HG03565 (cell line): Measurements from ENCODE around the gene VCPKMT.
A peak's percentile ranks its signal among the peaks of the same experiment; 100 is the strongest.
"Not testable (repeated sequence)": the region's sequence is repeated elsewhere in the genome, so short reads cannot be mapped to it uniquely, and the experiment has no call there.

Source experiments
- ATAC-seq: cut with Tn5 transposase; IDR thresholded peaks from one replicate; pipeline ENCODE4 v1.9.1; 2021; ENCODE audit warnings: mild to moderate bottlenecking, moderate library complexity; ENCODE audit not compliant: unreplicated experiment

VCPKMT gene

DNA sequence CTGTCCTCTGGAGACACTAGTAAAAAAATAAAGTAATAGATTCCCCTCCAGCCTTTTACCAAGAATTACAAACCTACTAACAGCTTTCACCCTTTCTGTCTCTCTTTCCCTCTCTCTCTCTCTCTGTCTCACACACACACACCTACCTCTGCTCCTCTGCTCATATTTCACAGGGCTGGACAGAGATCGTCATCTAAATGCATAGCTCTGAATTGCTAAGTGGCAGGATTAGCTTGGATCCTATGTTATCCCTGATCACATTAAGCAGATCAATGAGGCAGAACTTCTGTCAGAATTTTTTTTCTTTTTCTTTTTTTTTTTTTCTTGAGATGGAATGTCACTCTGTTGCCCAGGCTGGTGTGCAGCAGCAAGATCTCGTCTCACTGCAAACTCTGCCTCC, 22.9 kb downstream of the VCPKMT start:
- no peak for ATAC-seq

GRCh38 chr14:50092006-50092555, 24.3 kb downstream of the VCPKMT start:
- ATAC-seq, result no peak

GRCh38 chr14:50091240-50091913, 25.0 kb downstream of the VCPKMT start:
- no peak for ATAC-seq

DNA sequence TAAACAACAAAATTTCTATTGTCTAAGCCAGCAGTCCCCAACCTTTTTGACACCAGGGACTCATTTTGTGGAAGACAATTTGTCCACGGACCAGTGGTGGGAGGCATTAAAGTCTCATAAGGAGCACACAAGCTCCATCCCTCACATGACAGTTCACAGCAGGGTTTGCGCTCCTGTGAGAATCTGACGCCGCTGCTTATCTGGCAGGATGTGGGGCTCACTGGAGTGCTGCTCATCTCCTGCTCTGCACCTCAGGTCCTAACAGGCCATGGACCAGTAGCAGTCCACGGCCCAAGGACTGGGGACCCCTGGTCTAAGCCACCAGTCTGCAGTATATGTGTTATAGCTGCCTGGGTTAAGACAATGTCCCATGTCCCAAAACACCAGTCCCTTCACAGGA, 27.2 kb downstream of the VCPKMT start:
- no peak for ATAC-seq

GRCh38 chr14:50088731-50089130, 27.6 kb downstream of the VCPKMT start:
- no peak for ATAC-seq

DNA sequence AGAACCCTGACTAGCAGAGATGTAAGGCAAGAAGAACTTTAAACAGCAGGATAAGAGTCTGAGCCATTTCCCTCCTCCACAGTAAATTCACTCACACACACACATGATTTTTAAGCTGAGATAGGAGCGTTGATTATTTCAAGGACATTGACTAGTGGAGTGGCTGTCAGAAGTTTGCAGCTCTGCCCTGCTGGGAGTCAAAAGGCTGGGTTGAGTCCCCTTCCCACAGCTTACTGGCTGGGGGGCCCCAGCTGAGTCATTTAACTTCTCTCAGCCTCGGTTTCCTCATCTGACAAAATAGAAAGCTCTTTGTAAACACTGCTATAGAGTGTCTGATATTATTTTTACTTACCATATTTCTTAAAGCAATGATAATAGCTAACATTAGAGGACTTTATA, 28.3 kb downstream of the VCPKMT start:
- ATAC-seq, result no peak

DNA sequence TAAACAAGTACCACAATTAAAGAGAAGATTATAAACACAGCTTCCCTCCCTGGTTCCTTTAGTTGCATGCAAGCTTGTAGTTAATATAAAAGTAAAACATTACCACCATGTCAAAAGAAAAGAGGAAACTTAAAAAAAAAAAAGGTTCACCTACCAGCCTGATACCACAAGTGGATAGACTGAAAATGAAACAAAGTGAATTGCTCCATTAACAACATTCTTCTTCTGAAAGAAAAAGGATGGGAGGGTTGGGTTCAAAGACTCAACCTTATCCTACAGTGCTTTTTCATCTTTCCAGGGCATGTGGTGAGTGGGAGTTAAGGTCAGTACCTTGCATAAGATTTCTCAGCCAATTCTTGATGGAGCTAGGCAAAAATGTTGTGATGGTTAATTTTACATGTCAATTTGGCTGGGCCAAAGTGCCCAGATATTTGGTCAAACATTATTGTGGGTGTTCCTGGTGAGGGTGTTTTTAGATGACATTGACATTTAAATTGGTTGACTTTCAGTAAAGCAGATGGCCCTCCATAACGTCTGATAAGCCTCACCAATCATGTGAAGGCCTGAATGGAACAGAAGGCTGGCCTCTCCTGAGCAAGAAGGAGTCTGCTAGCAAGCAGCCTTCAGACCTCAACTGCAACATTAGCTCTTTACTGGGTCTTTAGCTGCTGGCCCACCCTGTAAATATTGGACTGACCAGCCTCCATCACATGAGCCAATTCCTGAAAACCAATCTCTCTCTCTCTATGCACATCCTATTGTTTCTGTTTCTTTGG, 28.8 kb downstream of the VCPKMT start:
- ATAC-seq, result no peak

- no peak for ATAC-seq
Observed at GRCh38 chr14:50086321-50086711, 30.1 kb downstream of the VCPKMT start.

DNA sequence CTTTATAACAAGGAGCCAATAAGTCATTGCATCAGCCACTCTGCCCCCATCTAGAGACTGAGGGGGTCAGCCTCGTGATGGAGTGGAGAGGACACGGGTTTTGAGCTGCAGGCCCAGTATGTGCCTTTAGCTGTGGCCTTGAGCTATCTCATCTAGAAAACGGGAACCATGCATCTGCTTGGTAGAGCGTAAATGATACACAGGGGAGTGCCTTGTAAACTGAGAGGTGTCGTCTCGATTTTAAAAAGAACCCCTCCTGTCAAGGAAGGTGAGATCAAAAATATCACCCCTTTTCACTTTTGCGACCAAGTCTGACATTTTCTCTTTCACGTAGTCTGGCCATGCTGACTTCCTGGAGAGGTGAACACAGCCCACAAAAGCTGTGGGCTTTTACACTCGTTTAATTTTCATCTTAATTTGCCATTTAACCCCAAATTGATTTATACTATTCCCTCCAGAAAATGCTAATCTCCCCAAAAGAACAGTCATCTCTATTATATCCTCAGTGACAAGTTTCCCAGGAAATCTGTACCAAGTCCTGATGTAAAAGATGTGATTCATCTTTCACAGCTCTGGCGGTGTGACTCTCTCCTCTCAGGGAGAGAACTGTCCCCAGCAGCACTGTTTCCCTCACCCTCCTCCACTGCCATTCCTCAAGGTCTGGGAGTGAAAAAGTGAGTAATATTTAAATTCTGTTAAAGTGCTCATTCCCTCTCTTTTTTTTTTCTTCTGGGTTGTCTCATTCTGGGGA, 30.6 kb downstream of the VCPKMT start:
- peak; percentile 44 for ATAC-seq

DNA sequence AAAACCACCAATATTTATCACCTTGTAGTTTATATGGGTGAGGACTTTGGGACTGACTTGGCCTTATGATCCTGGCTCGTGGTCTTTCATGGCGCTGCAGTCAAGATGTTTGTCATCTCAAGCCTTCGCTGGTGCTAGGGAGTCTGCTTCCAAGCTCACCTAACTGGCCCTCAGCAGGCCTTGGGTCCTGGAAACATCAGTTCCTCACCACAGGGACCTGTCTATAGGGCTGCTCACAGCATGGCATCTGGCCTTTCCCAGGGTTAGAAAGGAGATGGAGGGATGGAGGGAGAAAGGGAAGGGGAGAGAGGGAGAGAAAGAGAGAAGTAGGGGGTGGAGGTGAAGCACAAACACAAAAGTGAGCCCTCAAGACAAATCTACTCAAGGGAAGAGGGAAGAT, 31.7 kb downstream of the VCPKMT start:
- no peak for ATAC-seq

- peak; percentile 20 for ATAC-seq
Observed at GRCh38 chr14:50083467-50084337, 32.7 kb downstream of the VCPKMT start.

- peak; percentile 63 for ATAC-seq
Observed at GRCh38 chr14:50082784-50083466, 33.4 kb downstream of the VCPKMT start.

DNA sequence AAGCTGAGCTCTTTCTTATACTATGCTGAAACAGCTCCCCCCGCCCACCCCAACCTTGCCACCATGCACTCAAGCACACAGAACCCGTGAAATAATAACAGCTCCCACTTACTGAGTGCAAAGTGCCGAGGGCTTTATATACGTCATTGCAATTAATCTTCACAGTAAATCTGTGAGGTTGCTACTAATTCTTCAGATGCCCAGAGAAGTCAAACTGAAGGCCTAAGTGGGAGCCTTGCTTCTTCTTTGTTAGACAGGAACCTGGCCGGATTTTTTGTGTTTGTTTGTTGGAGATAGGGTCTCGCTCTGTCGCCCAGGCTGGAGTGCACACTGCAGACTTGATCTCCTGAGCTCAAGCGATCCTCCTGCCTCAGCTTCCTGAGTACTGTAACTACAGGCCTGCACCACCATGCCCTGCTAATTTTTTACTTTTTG, 34.0 kb downstream of the VCPKMT start:
- no peak for ATAC-seq

- ATAC-seq, result not testable (repeated sequence)
Observed at GRCh38 chr14:50079103-50079502, 37.3 kb downstream of the VCPKMT start.

DNA sequence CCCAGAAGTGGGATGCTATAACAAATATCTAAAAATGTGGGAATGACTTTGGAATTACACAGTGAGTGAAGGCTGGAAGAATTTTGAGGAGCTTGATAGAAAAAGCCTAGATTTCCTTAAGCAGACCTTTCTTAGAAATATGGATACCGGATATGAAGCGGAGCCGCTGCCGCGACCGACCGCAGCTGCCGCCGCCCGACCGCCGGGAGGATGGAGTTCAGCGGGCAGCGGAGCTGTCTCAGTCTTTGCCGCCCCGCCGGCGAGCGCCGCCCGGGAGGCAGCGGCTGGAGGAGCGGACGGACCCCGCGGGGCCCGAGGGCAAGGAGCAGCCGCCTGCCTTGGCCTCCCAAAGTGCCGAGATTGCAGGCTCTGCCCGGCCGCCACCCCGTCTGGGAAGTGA, 42.7 kb downstream of the VCPKMT start:
- not testable (repeated sequence) for ATAC-seq

- ATAC-seq, result no peak
Observed at GRCh38 chr14:50072395-50072794, 44.0 kb downstream of the VCPKMT start.

- ATAC-seq, result no peak
Observed at GRCh38 chr14:50070840-50071548, 45.4 kb downstream of the VCPKMT start.

DNA sequence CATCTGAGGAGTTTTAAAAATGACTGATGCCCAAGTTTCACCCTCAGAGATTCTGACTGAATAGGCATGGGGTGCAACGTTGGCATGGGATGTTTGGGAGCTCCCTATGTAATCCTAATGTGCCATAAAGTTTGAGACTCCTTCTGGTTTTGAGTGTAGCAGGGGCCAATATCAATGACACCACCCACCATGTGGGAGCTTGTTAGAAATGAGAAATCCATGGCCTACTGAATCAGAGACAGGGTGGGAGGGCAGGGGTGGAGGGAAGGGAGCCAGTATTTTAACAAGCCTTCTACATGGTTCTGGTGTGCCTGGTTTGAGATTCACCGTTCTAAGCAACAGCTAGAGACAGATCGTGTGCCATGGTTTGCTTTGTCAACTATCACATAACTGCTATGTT, 46.1 kb downstream of the VCPKMT start:
- no peak for ATAC-seq

DNA sequence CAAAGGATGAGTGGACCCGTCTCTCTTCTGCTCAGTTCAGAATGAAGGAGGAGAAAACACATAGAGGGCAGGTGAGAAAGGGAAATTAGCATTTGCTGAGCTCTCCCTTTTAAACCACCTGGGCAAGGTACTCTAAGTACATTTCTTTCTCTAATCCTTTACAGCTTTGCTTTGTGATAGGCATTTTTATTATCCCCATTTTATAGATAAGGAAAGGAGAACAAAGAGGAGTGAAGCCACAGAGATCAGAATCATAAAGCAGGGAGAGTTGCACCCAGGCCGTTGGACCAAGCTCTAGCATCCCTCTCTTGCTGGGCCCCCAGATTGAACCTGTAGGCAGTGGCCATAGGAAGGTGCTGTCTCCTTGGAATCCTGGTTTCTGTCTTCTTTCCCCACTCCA, 47.0 kb downstream of the VCPKMT start:
- ATAC-seq, result no peak
